DOHH2 (cell line): Measurements from ENCODE around the gene PGAM1.
"Not testable (repeated sequence)": the region's sequence is repeated elsewhere in the genome, so short reads cannot be mapped to it uniquely, and the experiment has no call there.

Experiments
- H3F3A ChIP-seq: fragments of 200-600 bp; sonication (generic), shearing (Covaris generic); 2 replicates; pipeline ENCODE4 v1.6.0; 2016; ENCODE audit warnings: antibody characterized with exemption, mild to moderate bottlenecking; ENCODE audit not compliant: control insufficient read depth, insufficient read depth
- H3K27ac ChIP-seq: fragments of 200-600 bp; sonication (generic); 2 replicates; pipeline ENCODE4 v1.5.1; 2014; ENCODE audit warnings: low read depth, mild to moderate bottlenecking, low read length, moderate library complexity
- H3K27me3 ChIP-seq: fragments of 200-600 bp; sonication (generic); 2 replicates; pipeline ENCODE4 v1.6.1; 2014; ENCODE audit warnings: mild to moderate bottlenecking, low read length, mixed read lengths; ENCODE audit not compliant: control insufficient read depth
- H3K36me3 ChIP-seq: fragments of 200-600 bp; sonication (generic); 2 replicates; pipeline ENCODE4 v1.6.1; 2014; ENCODE audit warnings: mild to moderate bottlenecking, low read length, moderate library complexity, mixed read lengths; ENCODE audit not compliant: control insufficient read depth
- H3K4me1 ChIP-seq: fragments of 200-600 bp; sonication (generic); 2 replicates; pipeline ENCODE4 v1.6.1; 2014; ENCODE audit warnings: mild to moderate bottlenecking, low read length, mixed read lengths; ENCODE audit not compliant: control insufficient read depth
- H3K4me2 ChIP-seq: fragments of 200-600 bp; sonication (generic); 2 replicates; pipeline ENCODE4 v1.6.0; 2014; ENCODE audit warnings: mild to moderate bottlenecking, low read length, moderate library complexity
- H3K4me3 ChIP-seq: fragments of 200-600 bp; sonication (generic); 2 replicates; pipeline ENCODE4 v1.5.1; 2014; ENCODE audit warnings: mild to moderate bottlenecking, low read length, mixed read lengths
- H3K79me2 ChIP-seq: fragments of 200-600 bp; sonication (generic); 2 replicates; pipeline ENCODE4 v1.6.1; 2014; ENCODE audit warnings: mild to moderate bottlenecking, low read length, mixed read lengths; ENCODE audit not compliant: control insufficient read depth
- H3K9me2 ChIP-seq: fragments of 200-600 bp; sonication (generic); replicated peaks from 2 replicates; pipeline ENCODE4 v1.6.1; 2014; ENCODE audit warnings: mild to moderate bottlenecking, low read length, mixed read lengths; ENCODE audit not compliant: control insufficient read depth
- H3K9me3 ChIP-seq: fragments of 200-600 bp; sonication (generic); 2 replicates; pipeline ENCODE4 v1.6.1; 2014; ENCODE audit warnings: antibody characterized with exemption, low read length, mixed read lengths; ENCODE audit not compliant: control insufficient read depth, insufficient read depth
- H4K20me1 ChIP-seq: fragments of 200-600 bp; sonication (generic); 2 replicates; pipeline ENCODE4 v1.6.0; 2014; ENCODE audit warnings: low read depth, mild to moderate bottlenecking, antibody characterized with exemption, low read length, moderate library complexity; ENCODE audit not compliant: control insufficient read depth, insufficient read depth
- EZH2phosphoT487 ChIP-seq: fragments of 200-600 bp; sonication (generic); IDR thresholded peaks from 2 replicates; pipeline ENCODE4 v1.6.1; 2017; ENCODE audit warnings: borderline replicate concordance, mild to moderate bottlenecking, antibody characterized with exemption, low read length, moderate library complexity, mixed read lengths
- TF ChIP-seq, protein P1 (sequence below): fragments of 200-600 bp; sonication (generic); IDR thresholded peaks from one replicate; pipeline ENCODE4 v1.5.1; 2014; ENCODE audit warnings: antibody characterized with exemption, mild to moderate bottlenecking, low read depth, low read length; ENCODE audit not compliant: poor library complexity, severe bottlenecking

PGAM1 gene

DNA sequence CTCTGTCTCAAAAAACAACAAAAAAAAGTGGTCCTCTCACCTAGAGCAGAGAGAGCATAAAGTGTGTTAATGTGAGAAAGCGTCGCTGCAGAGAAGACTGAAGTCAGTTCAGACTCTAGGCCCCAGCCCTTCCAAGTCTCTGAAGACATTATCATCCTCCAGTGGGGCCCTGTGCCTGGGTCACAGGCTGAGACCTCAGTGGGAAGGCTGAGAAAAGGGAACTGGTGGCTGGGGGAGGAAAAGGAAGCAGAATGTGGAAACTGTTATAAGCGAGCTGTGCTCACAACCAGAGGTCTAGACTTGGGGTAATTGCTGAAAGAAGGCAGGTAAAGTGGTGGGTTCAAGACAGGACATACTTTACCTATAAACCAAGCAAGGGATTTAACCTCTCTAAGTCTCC is 19.9 kb upstream of the PGAM1 start:
- Histone ChIP-seq H3K9me2 (no peaks in the 10 kb centered on the region), H3K4me3 (no peak overlapping the region), H4K20me1 (no peaks in the 10 kb centered on the region), H3K27me3 (no peaks in the 10 kb centered on the region), H3K4me2 (no peak overlapping the region), H3K79me2 (peaks cover under 1% of the 10 kb centered on the region), H3F3A (no peaks in the 10 kb centered on the region), H3K27ac (no peak overlapping the region), H3K9me3 (no peaks in the 10 kb centered on the region), H3K4me1 (peaks cover 24% of the 10 kb centered on the region), H3K36me3 (no peaks in the 10 kb centered on the region)
- no peak for TF ChIP-seq EZH2phosphoT487
- TF ChIP-seq, protein P1, sequence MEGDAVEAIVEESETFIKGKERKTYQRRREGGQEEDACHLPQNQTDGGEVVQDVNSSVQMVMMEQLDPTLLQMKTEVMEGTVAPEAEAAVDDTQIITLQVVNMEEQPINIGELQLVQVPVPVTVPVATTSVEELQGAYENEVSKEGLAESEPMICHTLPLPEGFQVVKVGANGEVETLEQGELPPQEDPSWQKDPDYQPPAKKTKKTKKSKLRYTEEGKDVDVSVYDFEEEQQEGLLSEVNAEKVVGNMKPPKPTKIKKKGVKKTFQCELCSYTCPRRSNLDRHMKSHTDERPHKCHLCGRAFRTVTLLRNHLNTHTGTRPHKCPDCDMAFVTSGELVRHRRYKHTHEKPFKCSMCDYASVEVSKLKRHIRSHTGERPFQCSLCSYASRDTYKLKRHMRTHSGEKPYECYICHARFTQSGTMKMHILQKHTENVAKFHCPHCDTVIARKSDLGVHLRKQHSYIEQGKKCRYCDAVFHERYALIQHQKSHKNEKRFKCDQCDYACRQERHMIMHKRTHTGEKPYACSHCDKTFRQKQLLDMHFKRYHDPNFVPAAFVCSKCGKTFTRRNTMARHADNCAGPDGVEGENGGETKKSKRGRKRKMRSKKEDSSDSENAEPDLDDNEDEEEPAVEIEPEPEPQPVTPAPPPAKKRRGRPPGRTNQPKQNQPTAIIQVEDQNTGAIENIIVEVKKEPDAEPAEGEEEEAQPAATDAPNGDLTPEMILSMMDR: no peak

DNA sequence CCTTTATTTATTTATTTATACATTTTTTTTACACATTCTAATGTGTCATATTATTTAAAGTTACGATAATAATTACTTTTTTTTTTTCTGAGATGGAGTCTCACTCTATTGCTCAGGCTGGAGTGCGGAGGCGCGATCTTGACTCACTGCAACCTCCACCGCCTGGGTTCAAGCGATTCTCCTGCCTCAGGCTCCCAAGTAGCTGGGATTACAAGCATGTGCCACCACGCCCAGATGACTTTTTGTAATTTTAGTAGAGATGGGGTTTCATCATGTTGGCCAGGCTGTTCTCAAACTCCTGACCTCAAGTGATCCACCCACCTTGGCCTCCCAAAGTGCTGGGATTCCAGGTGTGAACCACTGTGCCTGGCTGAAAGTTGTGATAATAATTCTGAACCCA is 19.5 kb upstream of the PGAM1 start:
- peak overlapping the region; percentile 85; the same call in 1 of the 2 replicates for H3K4me2 ChIP-seq
- peaks cover 21% of the 10 kb centered on the region for H3K4me1 ChIP-seq
- H3K36me3 ChIP-seq, H3K4me3 ChIP-seq, H3K79me2 ChIP-seq, H3K9me2 ChIP-seq, H3K27ac ChIP-seq, H3F3A ChIP-seq, H3K27me3 ChIP-seq, H3K9me3 ChIP-seq, H4K20me1 ChIP-seq: not testable (repeated sequence)

DNA sequence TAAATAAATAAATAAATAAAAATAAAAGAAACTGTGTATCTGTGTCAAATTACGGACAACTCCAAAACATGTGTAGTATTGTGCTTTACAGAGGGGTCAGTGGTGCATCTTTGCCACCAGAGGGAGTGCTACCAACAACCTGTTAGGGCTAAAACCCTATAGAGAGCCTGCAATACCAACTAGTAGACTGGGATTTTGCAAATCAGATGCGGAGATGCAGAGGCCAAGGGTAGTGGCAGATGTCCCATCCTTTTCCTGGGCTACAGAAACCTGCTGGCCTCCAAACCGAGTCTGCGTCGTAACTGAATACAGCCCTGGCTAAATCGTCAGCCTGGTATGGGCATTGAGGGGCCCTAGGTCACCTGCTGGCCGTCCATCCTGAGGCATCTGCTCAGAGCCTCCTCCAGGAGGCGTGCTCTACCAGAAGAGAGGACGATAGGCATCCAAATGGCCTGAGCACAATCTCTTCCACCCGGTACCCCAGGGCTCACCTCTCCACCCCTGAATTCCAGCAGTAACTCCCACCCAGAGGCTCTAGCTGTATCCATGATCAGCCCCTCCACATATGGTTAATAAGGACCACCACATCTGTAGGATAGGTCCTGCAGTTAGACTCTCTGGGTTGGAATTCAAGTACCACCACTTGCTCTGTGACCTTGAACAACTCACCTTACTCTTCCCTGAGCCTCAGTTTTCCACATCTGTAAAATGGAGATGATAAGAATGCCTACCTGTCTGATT is 18.6 kb upstream of the PGAM1 start:
- Histone ChIP-seq H3K79me2 (no peaks in the 10 kb centered on the region), H3K4me2 (peak overlapping the region; percentile 85), H3K9me3 (no peaks in the 10 kb centered on the region), H3K27me3 (no peaks in the 10 kb centered on the region), H3K27ac (no peak overlapping the region), H3K9me2 (no peaks in the 10 kb centered on the region), H3K4me1 (peaks cover 18% of the 10 kb centered on the region), H3K4me3 (peak overlapping the region; percentile 71), H3K36me3 (no peaks in the 10 kb centered on the region), H4K20me1 (no peaks in the 10 kb centered on the region), H3F3A (no peaks in the 10 kb centered on the region)
- TF ChIP-seq, protein P1: peak; percentile 94
- TF ChIP-seq EZH2phosphoT487: no peak

DNA sequence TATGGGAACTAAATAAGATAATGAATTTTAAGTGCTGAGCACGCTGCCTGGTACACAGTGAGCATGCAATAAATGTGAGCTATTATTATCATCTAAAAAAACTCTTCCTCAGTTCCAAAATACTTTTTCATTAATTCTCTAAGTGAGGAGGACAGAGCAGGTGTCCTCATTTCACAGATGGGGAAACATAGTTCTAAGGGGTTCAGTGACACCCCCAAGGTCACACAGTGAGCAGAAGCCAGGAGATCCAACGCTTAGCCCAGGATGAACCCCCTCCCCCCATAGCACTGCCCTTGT is 18.1 kb upstream of the PGAM1 start:
- no peak overlapping the region for H3K4me2 ChIP-seq

More for the DNA sequence above, 18.1 kb upstream of the PGAM1 start:
- no peaks in the 10 kb centered on the region for H4K20me1 ChIP-seq
- TF ChIP-seq, protein P1: no peak
- TF ChIP-seq EZH2phosphoT487: no peak
- no peaks in the 10 kb centered on the region for H3K79me2 ChIP-seq
- no peaks in the 10 kb centered on the region for H3K36me3 ChIP-seq
- H3K27me3 ChIP-seq: no peaks in the 10 kb centered on the region
- H3K9me3 ChIP-seq: no peaks in the 10 kb centered on the region
- H3K4me3 ChIP-seq: no peak overlapping the region
- peaks cover 18% of the 10 kb centered on the region for H3K4me1 ChIP-seq
- no peak overlapping the region for H3K27ac ChIP-seq
- no peaks in the 10 kb centered on the region for H3K9me2 ChIP-seq
- no peaks in the 10 kb centered on the region for H3F3A ChIP-seq
